GM18507 (cell line): ENCODE data around the gene PRKCB.
"Not testable (repeated sequence)": the region's sequence is repeated elsewhere in the genome, so short reads cannot be mapped to it uniquely, and the experiment has no call there.

Source experiments
- DNase-seq: peaks from one replicate; pipeline ENCODE4 v3.0.0; 2011; ENCODE audit warnings: low read depth; ENCODE audit not compliant: insufficient read length; ENCODE audit errors: extremely low spot score
- FAIRE-seq: peaks from 2 replicates; lab custom pipeline; 2011; peaks lifted over from hg19 to GRCh38; lab: Jason Lieb, UNC

Gene PRKCB

GRCh38 chr16:24094660-24095059 is 258.9 kb downstream of the PRKCB start:
- no peak for FAIRE-seq
- no peak for DNase-seq

GRCh38 chr16:24098896-24099295 is 263.1 kb downstream of the PRKCB start:
- DNase-seq (no peak), FAIRE-seq (no peak)

GRCh38 chr16:24101431-24101830 is 265.6 kb downstream of the PRKCB start:
- FAIRE-seq (no peak), DNase-seq (no peak)

- DNase-seq (no peak), FAIRE-seq (no peak)
Measured at GRCh38 chr16:24102209-24102660, 266.5 kb downstream of the PRKCB start.

GRCh38 chr16:24105471-24105870 is 269.7 kb downstream of the PRKCB start:
- DNase-seq, FAIRE-seq: not testable (repeated sequence)

GRCh38 chr16:24108090-24108489 is 272.3 kb downstream of the PRKCB start:
- not testable (repeated sequence) for FAIRE-seq

GRCh38 chr16:24111724-24112302 is 276.0 kb downstream of the PRKCB start:
- no peak for FAIRE-seq
- DNase-seq, result no peak

More at GRCh38 chr16:24108090-24108489, 272.3 kb downstream of the PRKCB start:
- not testable (repeated sequence) for DNase-seq

GRCh38 chr16:24113115-24113745 is 277.4 kb downstream of the PRKCB start:
- DNase-seq (no peak), FAIRE-seq (no peak)

GRCh38 chr16:24114876-24115275 is 279.1 kb downstream of the PRKCB start:
- no peak for DNase-seq
- no peak for FAIRE-seq

GRCh38 chr16:24116046-24116776 is 280.4 kb downstream of the PRKCB start:
- FAIRE-seq (no peak), DNase-seq (no peak)

- DNase-seq, result no peak
- no peak for FAIRE-seq
Measured at GRCh38 chr16:24116989-24117388, 281.2 kb downstream of the PRKCB start.

- DNase-seq (no peak), FAIRE-seq (no peak)
Measured at GRCh38 chr16:24117680-24118079, 281.9 kb downstream of the PRKCB start.

- FAIRE-seq, result no peak
Measured at GRCh38 chr16:24118126-24118821, 282.5 kb downstream of the PRKCB start.

GRCh38 chr16:24119807-24120206 is 284.0 kb downstream of the PRKCB start:
- DNase-seq, result no peak
- no peak for FAIRE-seq

More at GRCh38 chr16:24118126-24118821, 282.5 kb downstream of the PRKCB start:
- no peak for DNase-seq

- FAIRE-seq, result no peak
- DNase-seq, result no peak
Measured at GRCh38 chr16:24123275-24123674, 287.5 kb downstream of the PRKCB start.

GRCh38 chr16:24124291-24124690 is 288.5 kb downstream of the PRKCB start:
- FAIRE-seq (no peak), DNase-seq (no peak)

- DNase-seq (no peak), FAIRE-seq (no peak)
Measured at GRCh38 chr16:24125214-24125613, 289.4 kb downstream of the PRKCB start.

- no peak for DNase-seq
- no peak for FAIRE-seq
Measured at GRCh38 chr16:24129412-24129918, 293.7 kb downstream of the PRKCB start.

GRCh38 chr16:24130494-24131085 is 294.8 kb downstream of the PRKCB start:
- DNase-seq (no peak), FAIRE-seq (no peak)
